RWPE1 (cell line): Measurements from ENCODE around the gene ASCL5.

Experiments
- CTCF ChIA-PET: fragments of 350-600 bp; sonication (Branson Sonifier 250); formaldehyde crosslinking; extraction: SDS; loops from one replicate; lab custom pipeline; 2021; lab: Yijun Ruan, JAX
- POLR2A ChIA-PET: fragments of 400-600 bp; formaldehyde crosslinking; extraction: SDS; loops from one replicate; lab custom pipeline; 2020; ENCODE audit warnings: antibody characterized with exemption; ENCODE audit not compliant: low non-redundant PET; lab: Yijun Ruan, JAX
- DNase-seq: peaks from one replicate; pipeline ENCODE4 v3.0.0; 2012; ENCODE audit warnings: low spot score
- H3K27ac ChIP-seq: fragments of 450-650 bp; 2 replicates; pipeline ENCODE4 v1.5.1; 2017
- CTCF ChIP-seq: fragments of 450-650 bp; conservative IDR thresholded peaks from 2 replicates; pipeline ENCODE4 v1.5.1; 2017; ENCODE audit warnings: low read depth, mild to moderate bottlenecking

The ASCL5 gene

DNA sequence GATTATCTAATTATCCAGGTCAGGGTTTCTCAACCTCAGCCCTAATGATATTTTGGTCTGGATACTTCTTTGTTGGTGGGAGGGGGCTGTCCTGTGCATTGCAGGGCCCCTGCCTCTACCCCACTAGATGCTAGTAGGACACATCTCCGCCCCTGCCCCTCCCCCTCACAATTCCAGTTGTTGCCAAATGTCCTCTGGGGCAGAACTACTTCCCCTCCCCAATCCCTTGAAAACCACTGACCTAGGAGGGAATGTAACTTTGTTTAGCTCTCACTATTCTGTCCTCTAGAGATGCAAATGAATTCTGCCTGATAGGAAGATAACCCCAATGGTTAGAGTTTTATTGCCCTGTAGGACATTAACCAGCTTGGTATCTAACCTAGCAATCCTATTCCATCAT is 22.8 kb downstream of the ASCL5 start:
- H3K27ac ChIP-seq = 0 out of 2 replicates have a peak overlapping the region, but pooled peaks have one; percentile 24
- ChIA-PET CTCF (interaction anchor here (0.6 to 0.7 kb wide), 3 partner anchors 10 to 59 kb away, joined by 3 to 8 read pairs (median 3); no protein-coding TSS in a partner anchor), POLR2A (no interaction called here)
- no peak for DNase-seq
- TF ChIP-seq CTCF = no peak

DNA sequence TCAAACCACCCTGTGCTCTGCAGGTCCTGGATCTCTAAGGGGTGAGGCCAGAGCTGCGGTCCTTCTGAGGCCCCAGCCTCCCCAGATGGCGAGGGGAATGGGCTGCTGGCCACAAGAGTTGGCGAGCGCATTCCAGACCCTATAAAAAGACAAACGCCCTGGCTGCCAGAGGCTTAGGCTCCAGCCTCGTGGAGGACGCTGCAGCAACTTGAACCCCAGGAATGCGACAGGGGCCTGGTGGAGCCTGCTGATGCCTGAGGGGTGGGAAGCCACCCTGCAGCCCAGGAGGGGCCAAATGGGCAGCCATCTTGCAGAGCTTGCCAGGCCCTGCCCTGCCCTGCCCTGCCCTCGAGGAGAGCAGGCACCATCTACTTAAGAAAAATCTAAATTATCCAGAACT is 23.3 kb downstream of the ASCL5 start:
- CTCF ChIA-PET = interaction anchor here (0.6 to 1.5 kb wide), 2 partner anchors 15 to 27 kb away, joined by 6 to 8 read pairs; no protein-coding TSS in a partner anchor

GRCh38 chr1:201100169-201100930 is 26.6 kb downstream of the ASCL5 start:
- ChIA-PET CTCF (interaction anchor here (0.7 to 1.6 kb wide), 11 partner anchors 13 to 479 kb away, joined by 3 to 6 read pairs (median 3); no protein-coding TSS in a partner anchor), POLR2A (no interaction called here)
- DNase-seq = no peak

More for the DNA sequence above, 23.3 kb downstream of the ASCL5 start:
- H3K27ac ChIP-seq = 0 out of 2 replicates have a peak overlapping the region, but pooled peaks have one; percentile 24
- POLR2A ChIA-PET = no interaction called here
- TF ChIP-seq CTCF = no peak
- no peak for DNase-seq

DNA sequence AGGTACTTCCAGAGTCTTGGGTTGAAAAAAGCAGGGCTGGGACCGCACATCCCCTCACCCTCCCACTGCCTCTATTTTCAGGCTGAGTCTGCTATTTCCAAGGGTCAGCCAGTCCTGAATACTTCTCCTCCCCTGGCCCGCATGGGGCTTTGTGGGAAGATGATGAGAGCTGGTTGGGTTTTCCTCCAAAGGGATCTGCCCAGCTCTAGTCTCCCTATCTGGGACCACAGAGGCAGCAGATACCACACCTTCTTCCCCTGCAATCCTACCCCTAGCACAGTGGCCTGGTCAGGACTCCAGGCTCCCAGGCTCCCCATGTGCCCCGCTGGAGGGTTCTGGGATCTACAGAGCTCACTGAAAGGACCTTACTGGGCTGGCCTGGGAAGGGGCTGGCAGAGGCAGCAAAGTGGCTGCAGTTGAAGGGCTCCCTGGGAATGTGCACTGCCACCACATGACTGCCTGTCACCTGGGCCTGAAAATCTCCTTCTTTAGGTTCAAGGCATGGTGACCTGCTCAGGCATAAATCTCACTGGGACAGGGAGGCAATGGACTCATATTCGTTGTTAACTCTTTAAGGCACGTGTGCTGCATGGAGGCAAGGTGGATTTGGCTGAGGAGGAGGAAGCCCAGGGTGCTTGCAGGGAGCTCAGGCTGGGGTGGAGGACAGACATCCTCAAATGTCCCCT is 27.8 kb downstream of the ASCL5 start:
- no peak overlapping the region for H3K27ac ChIP-seq
- ChIA-PET CTCF (interaction anchor here (0.6 to 1.6 kb wide), 7 partner anchors 9 to 478 kb away, joined by 3 to 7 read pairs (median 3); no protein-coding TSS in a partner anchor), POLR2A (interaction anchor here (0.5 to 0.6 kb wide), 2 partner anchors 14 to 324 kb away, joined by 3 read pairs; no protein-coding TSS in a partner anchor)
- no peak for TF ChIP-seq CTCF
- no peak for DNase-seq

More at GRCh38 chr1:201100169-201100930, 26.6 kb downstream of the ASCL5 start:
- no peak for TF ChIP-seq CTCF
- no peak overlapping the region for H3K27ac ChIP-seq

DNA sequence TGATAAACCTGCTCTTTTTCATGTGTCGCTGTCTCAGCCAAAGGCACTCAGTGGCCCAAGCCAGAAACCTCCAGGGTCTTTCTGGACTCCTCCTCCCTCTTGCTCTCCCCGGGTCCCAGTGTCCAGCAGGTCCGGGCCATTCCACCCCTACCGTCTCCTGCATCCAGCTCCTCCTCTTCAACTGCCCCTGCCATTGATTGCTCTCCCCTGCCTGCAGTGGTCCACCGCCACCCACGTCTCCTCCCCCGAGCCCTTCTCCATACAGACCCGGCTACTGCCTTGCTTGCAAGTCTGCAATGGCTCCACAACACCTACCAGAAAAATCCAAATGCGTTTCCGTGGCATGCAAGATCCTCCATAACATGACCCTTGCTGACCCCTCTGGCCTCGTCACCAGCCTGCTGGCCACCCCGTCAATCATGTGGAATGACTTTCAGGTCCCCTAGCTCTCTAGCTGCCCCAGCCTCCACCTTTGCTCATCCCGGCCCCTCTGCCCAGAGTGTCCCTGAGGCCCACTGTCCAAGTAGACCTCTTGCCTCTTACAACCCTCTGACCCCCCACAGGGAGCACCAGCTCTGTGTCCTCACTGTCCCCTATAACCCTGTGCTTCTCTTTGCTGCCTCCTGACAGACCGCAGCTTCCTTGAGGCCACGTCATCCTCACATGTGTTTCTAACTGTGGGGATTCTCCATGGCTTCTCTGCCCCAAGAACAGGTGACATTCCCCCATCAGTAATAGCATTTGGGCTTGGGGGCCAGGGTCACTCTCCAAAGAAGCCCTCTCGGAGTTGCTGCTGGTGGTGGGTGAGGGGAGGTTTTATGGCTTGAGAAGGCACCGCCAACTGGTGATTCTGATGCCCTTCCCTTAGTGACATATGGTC is 29.8 kb downstream of the ASCL5 start:
- H3K27ac ChIP-seq = no peak overlapping the region
- POLR2A ChIA-PET = no interaction called here
- CTCF ChIA-PET = interaction anchor here (0.6 kb wide), 1 partner anchor 12 kb away, joined by 6 read pairs; no protein-coding TSS in a partner anchor
- DNase-seq = no peak
- no peak for TF ChIP-seq CTCF
